SU-DHL-6 (cell line): ENCODE measurements around the gene PPM1L.

Experiments
- H2AFZ ChIP-seq: fragments of 200-600 bp; sonication (generic); 2 replicates; pipeline ENCODE4 v1.6.1; 2014; ENCODE audit warnings: low read depth, mild to moderate bottlenecking, moderate library complexity, mixed read lengths, antibody characterized with exemption, low read length; ENCODE audit not compliant: severe bottlenecking
- H3F3A ChIP-seq: fragments of 200-600 bp; shearing (Covaris generic); 2 replicates; pipeline ENCODE4 v1.6.0; 2016; ENCODE audit warnings: antibody characterized with exemption, mild to moderate bottlenecking; ENCODE audit not compliant: insufficient read depth
- H3K27ac ChIP-seq: fragments of 200-600 bp; sonication (generic); 2 replicates; pipeline ENCODE4 v1.5.1; 2016; ENCODE audit warnings: low read depth, mild to moderate bottlenecking, low read length, moderate library complexity, mixed read lengths
- H3K27me3 ChIP-seq: fragments of 200-600 bp; sonication (generic), shearing (Covaris generic); 2 replicates; pipeline ENCODE4 v1.6.0; 2014; ENCODE audit warnings: mild to moderate bottlenecking, low read length
- H3K36me3 ChIP-seq: fragments of 200-600 bp; sonication (generic); 2 replicates; pipeline ENCODE4 v1.6.1; 2014; ENCODE audit warnings: mild to moderate bottlenecking, low read length, mixed read lengths
- H3K4me2 ChIP-seq: fragments of 300-600, 200-600 bp; shearing (Covaris generic), sonication (generic); 2 replicates; pipeline ENCODE4 v1.6.0; 2014; ENCODE audit warnings: low read length, low read depth, mild to moderate bottlenecking; ENCODE audit not compliant: poor library complexity, severe bottlenecking
- H3K4me3 ChIP-seq: fragments of 200-600 bp; sonication (generic); 2 replicates; pipeline ENCODE4 v1.5.1; 2014; ENCODE audit warnings: antibody characterized with exemption, low read length, mild to moderate bottlenecking, mixed read lengths; ENCODE audit not compliant: insufficient read depth, poor library complexity, severe bottlenecking
- H3K79me2 ChIP-seq: fragments of 200-600 bp; sonication (generic); 2 replicates; pipeline ENCODE4 v1.6.1; 2014; ENCODE audit warnings: mild to moderate bottlenecking, low read length, moderate library complexity; ENCODE audit not compliant: insufficient read depth
- H3K9ac ChIP-seq: fragments of 200-600 bp; sonication (generic); 2 replicates; pipeline ENCODE4 v1.7.0; 2014; ENCODE audit warnings: mild to moderate bottlenecking, low read length
- H3K9me2 ChIP-seq: fragments of 200-600 bp; sonication (generic); replicated peaks from 2 replicates; pipeline ENCODE4 v1.6.1; 2014; ENCODE audit warnings: low read length; ENCODE audit not compliant: insufficient read depth
- H3K9me3 ChIP-seq: fragments of 200-600 bp; sonication (generic); 2 replicates; pipeline ENCODE4 v1.6.1; 2014; ENCODE audit warnings: low read length, mixed read lengths; ENCODE audit not compliant: insufficient read depth
- H4K20me1 ChIP-seq: fragments of 200-600 bp; sonication (generic); 2 replicates; pipeline ENCODE4 v1.6.1; 2014; ENCODE audit warnings: low read depth, mild to moderate bottlenecking, antibody characterized with exemption, low read length, moderate library complexity, mixed read lengths
- CTCF ChIP-seq: fragments of 200-600 bp; sonication (generic); IDR thresholded peaks from one replicate; pipeline ENCODE4 v1.5.1; 2017; ENCODE audit warnings: antibody characterized with exemption, mild to moderate bottlenecking, low read length, moderate library complexity; ENCODE audit not compliant: insufficient read depth, poor library complexity, severe bottlenecking
- EZH2phosphoT487 ChIP-seq: fragments of 200-600 bp; sonication (generic), shearing (Covaris generic); conservative IDR thresholded peaks from 2 replicates; pipeline ENCODE4 v1.6.1; 2018; ENCODE audit warnings: mild to moderate bottlenecking, antibody characterized with exemption, low read length, moderate library complexity, mixed read lengths

Gene PPM1L

GRCh38 chr3:160822936-160823335 lies 66.9 kb downstream of the PPM1L start:
- no peak overlapping the region for H3K9ac ChIP-seq
- H3K9me3 ChIP-seq = no peaks in the 10 kb centered on the region
- no peaks in the 10 kb centered on the region for H3K36me3 ChIP-seq
- no peak overlapping the region for H3K4me2 ChIP-seq
- H3K27ac ChIP-seq = no peak overlapping the region
- H2AFZ ChIP-seq = no peak overlapping the region
- no peaks in the 10 kb centered on the region for H3K9me2 ChIP-seq
- no peaks in the 10 kb centered on the region for H3K79me2 ChIP-seq
- no peaks in the 10 kb centered on the region for H4K20me1 ChIP-seq
- no peak overlapping the region for H3K4me3 ChIP-seq
- H3F3A ChIP-seq = no peaks in the 10 kb centered on the region
- TF ChIP-seq CTCF = no peak
- no peak for TF ChIP-seq EZH2phosphoT487
- H3K27me3 ChIP-seq = no peaks in the 10 kb centered on the region

GRCh38 chr3:160825311-160825800 lies 69.3 kb downstream of the PPM1L start:
- no peaks in the 10 kb centered on the region for H3K27me3 ChIP-seq
- H3K9ac ChIP-seq = no peak overlapping the region
- H2AFZ ChIP-seq = no peak overlapping the region
- no peak for TF ChIP-seq CTCF
- no peak for TF ChIP-seq EZH2phosphoT487
- H4K20me1 ChIP-seq = no peaks in the 10 kb centered on the region
- H3K27ac ChIP-seq = no peak overlapping the region
- H3K4me3 ChIP-seq = no peak overlapping the region
- no peaks in the 10 kb centered on the region for H3K36me3 ChIP-seq
- no peaks in the 10 kb centered on the region for H3K79me2 ChIP-seq
- H3K9me2 ChIP-seq = no peaks in the 10 kb centered on the region
- H3F3A ChIP-seq = no peaks in the 10 kb centered on the region
- no peak overlapping the region for H3K4me2 ChIP-seq
- H3K9me3 ChIP-seq = no peaks in the 10 kb centered on the region

GRCh38 chr3:160826408-160826807 lies 70.4 kb downstream of the PPM1L start:
- TF ChIP-seq EZH2phosphoT487 (no peak), CTCF (no peak)
- Histone ChIP-seq H3K9ac (no peak overlapping the region), H3K4me3 (no peak overlapping the region), H4K20me1 (no peaks in the 10 kb centered on the region), H2AFZ (no peak overlapping the region), H3K79me2 (no peaks in the 10 kb centered on the region), H3K9me3 (no peaks in the 10 kb centered on the region), H3K9me2 (no peaks in the 10 kb centered on the region), H3K4me2 (no peak overlapping the region), H3K27me3 (no peaks in the 10 kb centered on the region), H3K27ac (no peak overlapping the region), H3F3A (no peaks in the 10 kb centered on the region), H3K36me3 (no peaks in the 10 kb centered on the region)

- H4K20me1 ChIP-seq = no peaks in the 10 kb centered on the region
- TF ChIP-seq CTCF (no peak), EZH2phosphoT487 (no peak)
- no peak overlapping the region for H3K27ac ChIP-seq
- H3K36me3 ChIP-seq = no peaks in the 10 kb centered on the region
- no peak overlapping the region for H3K9ac ChIP-seq
- H3F3A ChIP-seq = no peaks in the 10 kb centered on the region
- no peaks in the 10 kb centered on the region for H3K9me3 ChIP-seq
- no peaks in the 10 kb centered on the region for H3K9me2 ChIP-seq
- no peaks in the 10 kb centered on the region for H3K27me3 ChIP-seq
- no peak overlapping the region for H3K4me3 ChIP-seq
- H3K79me2 ChIP-seq = no peaks in the 10 kb centered on the region
- no peak overlapping the region for H3K4me2 ChIP-seq
- no peak overlapping the region for H2AFZ ChIP-seq
Measured at GRCh38 chr3:160826991-160827390, 71.0 kb downstream of the PPM1L start.
